ENCODE measurements around the gene GPC3.

GPC3 gene

DNA sequence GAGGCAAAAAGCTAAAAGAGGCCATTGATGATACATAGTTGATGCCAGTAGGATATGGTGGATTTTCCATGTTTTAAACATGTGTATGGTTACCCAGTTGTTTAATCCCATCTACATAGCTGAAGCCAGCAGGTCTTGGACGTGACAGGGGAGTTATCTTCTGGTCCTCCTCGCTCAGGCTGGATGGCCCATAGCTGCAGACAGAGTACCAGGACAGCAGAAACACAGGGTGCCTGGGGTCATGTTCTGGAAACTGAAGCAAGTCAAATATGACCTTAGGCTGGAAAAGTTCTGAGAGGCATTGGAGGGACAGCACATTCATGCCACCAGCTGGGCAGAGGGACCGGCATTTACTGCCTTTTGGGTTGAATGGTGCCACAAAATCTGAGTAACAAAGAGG, 452.1 kb downstream of the GPC3 start:
- Histone ChIP-seq H3K4me1 (ENCODE audit: control insufficient read depth, insufficient read depth, low read length) (no peaks in the 10 kb centered on the region), H3K36me3 (ENCODE audit: control insufficient read depth in 2 of 2, insufficient read depth in 1 of 2, low read length in 2 of 2) (no peaks in the 10 kb centered on the region), H3K4me3 (ENCODE audit: low read depth, low read length) (no peak overlapping the region), H3K9me3 (ENCODE audit: control insufficient read depth, insufficient read depth, low read depth, low read length) (no peaks in the 10 kb centered on the region), H3K27ac (ENCODE audit: extremely low read depth, low read depth, low read length) (no peak overlapping the region)
- no peak for TF ChIP-seq TCF7L2 (IDR thresholded peaks at IDR 0.05; ENCODE audit: borderline replicate concordance, low read depth, low read length)
- no peak for TF ChIP-seq ZNF274 (IDR thresholded peaks at IDR 0.05; ENCODE audit: low read length)
- TF ChIP-seq ZNF274 (tag by site-specific recombination; IDR thresholded peaks at IDR 0.05; ENCODE audit: borderline replicate concordance): no peak
- TF ChIP-seq ZBTB21 (tag by site-specific recombination; IDR thresholded peaks at IDR 0.05): no peak
- TF ChIP-seq, protein P1, sequence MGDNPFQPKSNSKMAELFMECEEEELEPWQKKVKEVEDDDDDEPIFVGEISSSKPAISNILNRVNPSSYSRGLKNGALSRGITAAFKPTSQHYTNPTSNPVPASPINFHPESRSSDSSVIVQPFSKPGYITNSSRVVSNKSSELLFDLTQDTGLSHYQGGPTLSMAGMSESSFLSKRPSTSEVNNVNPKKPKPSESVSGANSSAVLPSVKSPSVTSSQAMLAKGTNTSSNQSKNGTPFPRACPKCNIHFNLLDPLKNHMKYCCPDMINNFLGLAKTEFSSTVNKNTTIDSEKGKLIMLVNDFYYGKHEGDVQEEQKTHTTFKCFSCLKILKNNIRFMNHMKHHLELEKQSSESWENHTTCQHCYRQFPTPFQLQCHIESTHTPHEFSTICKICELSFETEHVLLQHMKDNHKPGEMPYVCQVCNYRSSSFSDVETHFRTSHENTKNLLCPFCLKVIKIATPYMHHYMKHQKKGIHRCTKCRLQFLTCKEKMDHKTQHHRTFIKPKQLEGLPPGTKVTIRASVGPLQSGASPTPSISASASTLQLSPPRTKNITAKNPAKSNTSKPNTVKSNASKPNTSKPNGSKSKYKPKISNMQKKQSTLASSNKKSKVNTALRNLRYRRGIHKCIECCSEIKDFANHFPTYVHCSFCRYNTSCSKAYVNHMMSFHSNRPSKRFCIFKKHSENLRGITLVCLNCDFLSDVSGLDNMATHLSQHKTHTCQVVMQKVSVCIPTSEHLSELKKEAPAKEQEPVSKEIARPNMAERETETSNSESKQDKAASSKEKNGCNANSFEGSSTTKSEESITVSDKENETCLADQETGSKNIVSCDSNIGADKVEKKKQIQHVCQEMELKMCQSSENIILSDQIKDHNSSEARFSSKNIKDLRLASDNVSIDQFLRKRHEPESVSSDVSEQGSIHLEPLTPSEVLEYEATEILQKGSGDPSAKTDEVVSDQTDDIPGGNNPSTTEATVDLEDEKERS (tag by site-specific recombination; IDR thresholded peaks at IDR 0.05): no peak
- no peak for TF ChIP-seq ZNF354C (tag by site-specific recombination; IDR thresholded peaks at IDR 0.05; ENCODE audit: borderline replicate concordance, low read depth)
- TF ChIP-seq ZNF202 (tag by site-specific recombination; IDR thresholded peaks at IDR 0.05; ENCODE audit: borderline replicate concordance): no peak
- CTCF ChIA-PET: no interaction called here
- POLR2A ChIA-PET: no interaction called here

GRCh38 chrX:133530960-133531359, 454.4 kb downstream of the GPC3 start:
- Histone ChIP-seq H3K4me3 (ENCODE audit: low read depth, low read length) (no peak overlapping the region), H3K4me1 (ENCODE audit: control insufficient read depth, insufficient read depth, low read length) (no peaks in the 10 kb centered on the region), H3K36me3 (ENCODE audit: control insufficient read depth in 2 of 2, insufficient read depth in 1 of 2, low read length in 2 of 2) (no peaks in the 10 kb centered on the region), H3K27ac (ENCODE audit: extremely low read depth, low read depth, low read length) (no peak overlapping the region), H3K9me3 (ENCODE audit: control insufficient read depth, insufficient read depth, low read depth, low read length) (no peaks in the 10 kb centered on the region)
- CTCF ChIA-PET: interaction anchor here (0.6 kb wide), 1 partner anchor 1821 kb away, joined by 3 read pairs; no protein-coding TSS in a partner anchor
- TF ChIP-seq, protein P2, sequence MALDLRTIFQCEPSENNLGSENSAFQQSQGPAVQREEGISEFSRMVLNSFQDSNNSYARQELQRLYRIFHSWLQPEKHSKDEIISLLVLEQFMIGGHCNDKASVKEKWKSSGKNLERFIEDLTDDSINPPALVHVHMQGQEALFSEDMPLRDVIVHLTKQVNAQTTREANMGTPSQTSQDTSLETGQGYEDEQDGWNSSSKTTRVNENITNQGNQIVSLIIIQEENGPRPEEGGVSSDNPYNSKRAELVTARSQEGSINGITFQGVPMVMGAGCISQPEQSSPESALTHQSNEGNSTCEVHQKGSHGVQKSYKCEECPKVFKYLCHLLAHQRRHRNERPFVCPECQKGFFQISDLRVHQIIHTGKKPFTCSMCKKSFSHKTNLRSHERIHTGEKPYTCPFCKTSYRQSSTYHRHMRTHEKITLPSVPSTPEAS (tag by site-specific recombination; IDR thresholded peaks at IDR 0.05): peak; percentile 3; the same call in 1 of the 2 replicates
- TF ChIP-seq ZNF157 (tag by site-specific recombination; IDR thresholded peaks at IDR 0.05): no peak
- POLR2A ChIA-PET: no interaction called here

GRCh38 chrX:133529578-133529977, 455.8 kb downstream of the GPC3 start:
- Histone ChIP-seq H3K4me3 (ENCODE audit: low read depth, low read length) (no peak overlapping the region), H3K36me3 (ENCODE audit: control insufficient read depth in 2 of 2, insufficient read depth in 1 of 2, low read length in 2 of 2) (no peaks in the 10 kb centered on the region), H3K27ac (ENCODE audit: extremely low read depth, low read depth, low read length) (no peak overlapping the region), H3K4me1 (ENCODE audit: control insufficient read depth, insufficient read depth, low read length) (no peaks in the 10 kb centered on the region), H3K9me3 (ENCODE audit: control insufficient read depth, insufficient read depth, low read depth, low read length) (no peaks in the 10 kb centered on the region)
- no peak for TF ChIP-seq ZNF112 (tag by site-specific recombination; IDR thresholded peaks at IDR 0.05)
- TF ChIP-seq ZNF433 (tag by site-specific recombination; IDR thresholded peaks at IDR 0.05; ENCODE audit: low read depth): no peak
- TF ChIP-seq, protein P2 (tag by site-specific recombination; IDR thresholded peaks at IDR 0.05): no peak
- TF ChIP-seq ZBTB21 (tag by site-specific recombination; IDR thresholded peaks at IDR 0.05): no peak
- TF ChIP-seq ZNF280C (tag by site-specific recombination; IDR thresholded peaks at IDR 0.05): no peak
- CTCF ChIA-PET: no interaction called here
- POLR2A ChIA-PET: no interaction called here

Measured in HEK293 (cell line).